Brain pericyte (primary cell): ENCODE results near the gene VIPR1.

Experiments
- DNase-seq: peaks from one replicate; pipeline ENCODE4 v3.0.0-alpha.2; 2012; ENCODE audit warnings: low read depth, low spot score

VIPR1 gene

DNA sequence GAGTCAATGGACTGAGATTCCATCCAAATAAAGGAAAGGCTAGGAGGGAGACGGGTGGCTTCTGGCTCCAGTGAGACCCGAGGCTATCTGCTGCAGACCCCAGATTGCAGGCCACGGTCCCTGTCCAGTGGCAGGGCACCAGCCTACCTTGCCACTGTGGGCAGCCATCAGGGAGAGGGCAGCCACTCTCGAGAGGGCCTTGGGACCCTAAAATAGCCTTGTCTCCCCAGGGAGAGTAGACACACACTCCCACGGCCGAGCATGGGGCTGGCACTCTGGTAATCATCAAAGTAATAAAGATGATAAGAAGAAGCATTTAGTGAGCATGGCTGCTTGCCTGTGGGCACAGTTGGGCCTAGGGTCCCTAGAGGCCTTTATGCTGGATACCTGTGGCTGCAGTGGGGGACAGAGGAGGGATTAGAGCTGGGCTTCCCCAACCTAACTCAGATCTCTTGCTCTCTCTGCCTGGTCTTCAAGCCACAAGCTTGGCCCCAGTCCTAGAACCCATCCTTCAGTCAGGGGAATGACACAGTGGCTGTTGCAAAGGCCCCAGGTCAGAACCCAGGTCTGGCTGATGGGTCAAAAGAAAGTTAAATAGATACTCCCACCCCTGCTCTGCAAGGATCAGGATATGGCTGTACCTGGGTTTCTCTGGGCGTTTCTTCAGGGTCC is 9.2 kb upstream of the VIPR1 start:
- DNase-seq = no peak

DNA sequence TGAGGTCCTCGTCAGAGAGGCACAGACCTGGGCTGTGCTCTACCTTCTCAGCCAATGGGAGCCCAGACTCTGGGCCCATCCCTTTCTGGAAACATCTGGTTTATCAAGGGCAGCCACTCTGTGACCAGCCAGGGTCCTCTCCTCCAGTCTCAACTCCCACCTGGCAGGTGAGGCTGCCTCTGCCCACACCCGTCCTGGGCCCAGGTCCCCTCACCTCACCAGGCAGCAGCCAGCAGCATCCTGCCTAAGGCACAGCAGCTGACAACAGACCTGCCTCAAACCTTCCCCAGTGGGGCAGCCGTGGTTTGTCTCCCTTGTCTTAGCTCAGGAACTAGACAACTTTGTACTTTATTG is 8.7 kb upstream of the VIPR1 start:
- no peak for DNase-seq

DNA sequence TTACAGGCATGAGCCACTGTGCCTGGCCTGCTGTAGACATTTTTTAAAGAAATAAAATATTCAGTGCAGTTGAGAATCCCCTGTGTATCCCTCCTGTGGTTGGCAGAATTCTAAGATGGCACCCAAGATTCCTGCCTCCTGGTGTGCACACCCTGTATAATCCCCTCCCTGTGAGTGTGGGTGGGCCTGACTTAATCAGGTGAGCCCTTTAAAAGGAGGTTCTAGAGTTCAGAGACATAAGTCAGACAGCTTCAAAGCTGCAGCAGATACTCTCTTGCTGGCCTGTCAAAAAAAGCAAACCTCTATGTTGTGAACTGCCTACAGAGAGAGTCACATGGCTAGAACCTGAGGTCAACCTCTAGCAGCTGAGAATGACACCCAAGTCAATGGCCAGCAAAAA is 7.0 kb upstream of the VIPR1 start:
- DNase-seq = no peak

DNA sequence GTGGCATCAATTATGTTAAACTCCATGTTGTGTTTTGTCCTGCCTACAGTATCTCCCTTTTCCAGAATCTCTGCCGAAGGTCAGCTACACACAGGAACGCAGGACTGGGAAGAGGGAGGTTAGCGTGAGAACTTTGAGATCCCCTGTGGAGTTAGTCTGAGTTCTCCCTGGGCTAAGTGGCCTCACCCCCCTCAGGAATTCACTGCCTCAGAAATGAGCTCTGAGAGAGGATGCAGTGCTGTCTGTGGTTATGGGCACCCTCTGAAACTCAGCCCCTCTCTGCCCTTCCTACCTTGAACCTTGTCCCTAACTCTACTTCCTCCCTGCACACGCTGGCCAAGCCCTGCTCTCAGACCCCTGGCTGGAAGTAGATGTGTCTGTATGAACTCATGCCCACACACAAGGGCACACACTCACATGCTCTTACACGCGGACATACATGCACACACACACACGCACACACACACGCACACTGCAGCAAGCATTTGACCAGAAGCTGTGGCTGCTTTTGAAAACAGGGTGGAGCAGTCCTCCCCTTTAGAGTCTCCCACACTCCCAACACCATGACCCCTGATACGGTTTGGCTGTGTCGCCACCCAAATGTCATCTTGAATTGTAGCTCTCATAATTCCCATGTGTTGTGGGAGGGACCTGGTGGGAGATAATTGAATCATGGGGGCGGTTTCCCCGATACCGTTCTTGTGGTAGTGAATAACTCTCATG is 5.3 kb upstream of the VIPR1 start:
- peak; percentile 58 for DNase-seq

DNA sequence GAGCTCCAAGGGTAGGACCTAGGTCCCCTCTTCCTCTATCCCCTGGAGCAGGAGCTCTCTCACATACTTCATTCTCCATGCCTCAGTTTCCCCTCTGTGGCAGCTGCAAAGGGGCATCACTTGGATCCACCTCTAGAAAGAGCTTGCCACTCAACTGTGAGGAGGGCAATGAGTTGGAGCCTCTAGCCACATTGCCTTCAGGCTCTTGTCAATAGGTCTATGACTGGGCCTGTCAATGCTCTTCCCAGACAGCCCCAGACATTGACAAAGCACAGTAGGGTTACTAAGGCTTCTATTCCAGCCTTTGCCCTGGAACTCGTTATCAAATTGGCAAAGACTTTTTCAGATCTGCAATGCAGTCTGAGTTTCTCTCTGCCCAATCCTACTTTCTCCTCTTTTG is 4.4 kb upstream of the VIPR1 start:
- no peak for DNase-seq

DNA sequence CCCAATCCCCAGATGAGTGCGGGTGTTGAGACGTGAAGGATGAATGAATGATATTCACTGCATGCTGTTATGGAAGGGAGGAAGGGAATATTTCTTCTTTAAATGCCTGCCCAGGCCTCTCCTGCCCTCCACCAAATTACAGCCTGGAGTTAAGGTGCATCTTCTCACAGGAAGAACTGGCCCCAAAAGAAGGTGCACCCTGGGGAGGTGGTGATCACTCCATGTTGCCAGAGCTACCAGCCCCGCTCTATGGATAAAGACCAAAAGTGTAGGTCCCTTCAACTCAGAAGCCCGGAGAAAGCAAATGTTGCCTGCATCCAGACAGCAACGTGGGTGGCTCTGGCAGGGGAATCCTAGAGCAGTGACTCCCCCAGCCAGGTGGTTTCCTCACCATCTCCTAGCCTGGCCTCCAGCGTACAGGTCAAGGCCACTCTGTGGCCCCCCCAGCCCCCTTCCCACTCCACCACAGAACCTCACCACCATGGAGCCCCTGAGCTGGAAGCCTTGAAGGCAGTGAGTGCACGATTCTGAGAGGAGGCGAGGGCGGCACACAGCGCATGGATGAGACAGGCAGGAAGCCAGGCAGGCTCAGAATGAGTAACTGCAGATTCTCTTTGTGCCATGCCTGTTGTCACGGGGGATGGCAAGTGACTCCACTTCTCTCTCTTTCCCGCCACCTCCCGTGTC is 3.5 kb upstream of the VIPR1 start:
- DNase-seq = no peak

DNA sequence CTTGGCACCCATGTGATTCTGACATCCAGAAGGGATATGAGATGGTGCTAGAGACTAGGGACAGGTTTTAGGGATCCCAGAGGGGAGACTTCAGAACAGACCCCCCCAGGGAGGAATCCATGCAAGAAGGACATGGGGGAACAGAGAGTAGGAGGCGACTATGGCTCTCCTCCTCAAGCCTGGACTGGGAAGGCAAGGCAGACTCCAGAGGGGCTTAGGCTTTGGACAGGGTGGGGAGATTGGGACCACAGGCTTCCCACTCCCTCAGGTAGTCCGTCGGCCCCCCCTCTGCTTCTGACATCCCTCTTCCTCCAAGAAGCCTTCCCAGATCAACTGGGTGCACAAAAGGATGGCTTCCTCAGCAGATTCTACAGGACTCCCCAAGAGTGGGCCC is 3.0 kb upstream of the VIPR1 start:
- no peak for DNase-seq

DNA sequence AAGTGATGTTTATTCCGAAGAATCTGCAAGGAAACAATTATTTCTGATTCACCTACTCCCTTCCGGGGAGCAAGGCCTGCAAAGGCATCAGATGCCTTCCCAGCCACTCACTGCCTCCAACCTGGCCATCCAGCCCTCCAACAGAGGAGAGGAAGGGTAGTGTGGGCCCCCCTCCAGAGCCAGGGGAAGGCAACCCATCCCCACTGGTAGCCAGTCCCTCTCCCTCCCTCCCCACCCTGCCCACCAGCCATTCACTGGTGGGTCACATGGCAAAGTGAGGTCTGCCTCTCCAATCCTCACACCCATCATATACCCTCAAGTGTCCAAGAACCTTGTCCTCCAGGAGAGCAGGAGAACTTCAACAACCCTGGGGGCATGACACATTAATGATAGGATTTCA is 2.4 kb upstream of the VIPR1 start:
- DNase-seq = no peak

DNA sequence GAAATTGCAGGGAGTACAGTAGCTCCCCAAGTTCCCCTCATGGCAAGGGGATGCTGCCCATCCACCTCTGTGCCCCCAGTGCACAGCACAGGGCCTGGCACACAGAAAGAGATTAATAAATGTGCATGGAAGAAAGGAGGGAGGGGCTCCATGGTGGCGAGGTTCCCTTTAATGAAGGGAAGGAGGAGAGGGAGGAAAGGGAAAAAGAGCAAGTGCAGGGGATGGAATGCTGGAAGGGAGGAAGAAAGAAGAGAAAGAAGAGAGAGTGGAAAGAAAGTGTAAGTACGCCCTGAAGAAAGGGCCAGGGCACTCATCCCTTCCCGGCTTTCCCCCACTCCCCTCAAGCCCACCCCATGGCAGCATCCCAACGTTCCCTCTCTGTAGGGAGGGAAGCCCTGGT is 1.5 kb upstream of the VIPR1 start:
- no peak for DNase-seq

DNA sequence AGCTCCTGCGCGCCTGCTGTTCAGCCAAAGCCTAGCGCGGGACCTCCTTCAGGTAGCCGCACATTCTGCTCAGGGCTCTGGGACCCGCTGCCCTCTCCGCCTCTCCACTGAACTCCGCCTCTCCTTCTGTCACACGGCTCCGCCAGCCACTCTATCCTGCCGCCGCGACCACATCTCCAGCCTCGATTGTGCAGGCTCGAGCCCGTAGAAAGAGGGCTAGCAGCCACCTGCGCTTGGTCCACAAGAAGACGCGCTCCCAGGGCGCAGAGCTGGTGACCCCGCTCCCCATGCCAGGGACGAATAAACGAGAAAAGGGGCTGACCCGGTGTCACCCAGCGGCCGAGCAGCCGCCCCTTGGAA is 1.1 kb upstream of the VIPR1 start:
- no peak for DNase-seq

DNA sequence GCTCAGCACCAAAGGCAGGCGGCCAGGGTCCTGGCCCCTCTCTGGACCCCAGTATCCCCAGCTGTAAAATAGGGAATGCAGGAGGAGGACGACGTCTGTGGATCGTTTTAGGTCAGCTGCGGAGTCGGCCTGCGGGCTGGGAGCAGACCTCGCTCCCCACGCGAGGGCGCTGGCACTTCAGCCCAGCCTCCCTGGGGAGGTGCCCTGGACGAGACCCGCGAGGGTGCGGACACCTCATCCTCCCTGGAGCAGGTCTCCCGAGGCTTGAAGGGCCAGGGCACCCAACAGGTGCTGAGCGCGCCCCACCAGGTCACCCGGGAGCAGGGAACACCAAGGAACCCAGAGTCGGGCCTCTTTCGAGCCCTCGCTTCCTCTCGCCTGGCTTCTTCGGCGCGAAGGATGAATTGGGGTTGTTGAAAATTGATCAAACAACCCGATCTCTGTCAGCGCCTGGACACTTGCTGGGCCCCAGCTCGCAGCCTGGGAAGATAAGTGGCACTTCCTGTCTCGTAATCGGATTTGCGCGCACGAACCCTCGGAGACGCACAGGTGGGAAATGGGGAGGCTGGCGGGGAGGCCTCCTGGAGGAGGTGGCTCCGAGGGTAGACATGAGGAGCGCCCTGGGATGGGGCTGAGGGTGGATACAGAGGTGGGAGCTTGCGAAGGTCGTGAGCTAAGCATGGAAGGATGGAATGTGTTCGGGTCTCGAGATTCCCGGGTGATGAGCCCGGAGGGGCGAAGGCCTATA is 588 bp upstream of the VIPR1 start:
- no peak for DNase-seq

DNA sequence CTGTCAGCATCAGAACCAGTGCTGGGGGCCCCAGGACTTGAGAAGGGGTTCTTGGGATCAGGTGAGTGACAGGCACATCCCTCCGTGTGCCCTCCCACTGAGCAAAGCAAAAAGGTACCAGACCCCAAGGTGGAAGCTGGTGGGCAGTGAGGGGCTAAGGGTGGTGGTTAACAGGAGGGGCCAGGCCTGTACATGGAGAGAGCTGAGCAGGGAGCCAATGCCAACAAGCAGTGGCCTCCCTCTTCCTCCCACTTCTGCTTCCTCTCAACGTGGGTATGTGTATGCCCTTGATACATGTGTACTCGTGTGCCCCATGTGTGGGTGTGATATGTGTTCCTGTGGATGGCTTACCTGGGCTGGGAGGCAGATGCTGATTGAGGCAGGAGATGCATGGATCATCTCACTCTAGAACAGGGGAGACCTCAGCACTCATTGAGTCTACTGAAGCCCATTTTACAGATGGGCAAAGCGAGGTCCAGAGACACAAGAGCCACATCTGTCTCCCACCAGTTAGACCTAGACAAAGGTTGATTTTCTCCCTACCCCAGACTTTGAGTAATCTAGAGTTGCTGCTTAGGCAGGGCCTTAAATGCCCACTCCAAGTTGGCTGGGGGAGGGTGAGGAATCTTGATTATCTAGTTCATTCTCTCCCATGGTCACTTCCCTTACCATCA is 945 bp downstream of the VIPR1 start:
- no peak for DNase-seq

DNA sequence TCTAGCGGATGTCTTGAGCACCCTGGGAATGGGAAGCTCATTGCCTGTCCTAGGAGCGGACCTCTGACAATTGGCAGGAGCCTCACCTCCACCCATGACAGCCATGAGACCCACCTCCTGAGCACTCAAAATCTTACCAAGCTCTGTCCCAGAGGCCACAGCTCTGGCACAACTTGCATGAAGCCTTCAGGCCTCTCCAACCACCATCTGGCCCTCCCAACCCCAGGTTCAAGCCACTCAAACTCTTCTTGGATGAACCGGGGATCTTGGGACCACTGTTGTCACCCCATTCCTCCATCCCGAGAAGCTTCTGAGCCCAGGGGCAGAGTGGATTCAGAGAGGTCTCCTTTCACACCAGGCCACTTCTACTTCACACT is 1.5 kb downstream of the VIPR1 start:
- DNase-seq = no peak

DNA sequence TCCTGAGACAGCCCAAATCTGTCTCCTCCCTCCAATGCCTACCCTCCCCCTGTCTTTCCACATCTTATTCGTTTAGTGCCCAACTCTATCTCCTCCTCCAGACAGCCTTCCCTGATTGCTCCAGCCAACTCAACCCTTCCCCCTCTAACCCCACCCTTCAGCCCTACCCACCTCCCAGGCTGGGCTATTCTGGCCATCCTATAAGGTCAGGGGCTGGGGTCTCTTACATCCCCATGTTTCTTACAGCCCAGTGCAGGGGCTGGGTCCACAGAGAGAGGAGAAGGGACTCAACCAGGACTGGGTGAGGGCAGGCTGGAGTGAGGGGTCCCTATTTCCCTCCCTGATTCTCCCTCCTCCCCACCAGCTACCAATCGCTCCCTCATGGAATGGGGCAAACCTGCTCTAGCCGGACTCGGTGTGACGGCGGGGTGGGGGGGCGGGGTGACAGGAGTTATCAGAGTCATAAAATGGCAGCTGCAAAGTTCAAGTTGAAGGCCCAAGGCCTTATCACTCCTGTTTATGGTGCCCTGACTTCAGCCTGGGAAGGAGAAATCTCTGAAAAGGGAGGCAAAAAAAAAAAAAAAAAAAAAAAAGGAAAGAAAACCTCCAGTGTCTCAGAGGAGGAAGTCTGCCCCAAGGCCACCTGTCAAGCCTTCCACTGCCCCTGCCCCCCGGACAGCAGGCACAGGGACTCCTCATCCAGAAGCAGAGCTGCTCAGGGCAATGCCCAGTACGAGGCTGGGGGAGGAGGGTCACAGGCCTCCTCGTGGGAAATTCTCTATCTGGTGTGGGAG is 2.1 kb downstream of the VIPR1 start:
- DNase-seq = no peak

DNA sequence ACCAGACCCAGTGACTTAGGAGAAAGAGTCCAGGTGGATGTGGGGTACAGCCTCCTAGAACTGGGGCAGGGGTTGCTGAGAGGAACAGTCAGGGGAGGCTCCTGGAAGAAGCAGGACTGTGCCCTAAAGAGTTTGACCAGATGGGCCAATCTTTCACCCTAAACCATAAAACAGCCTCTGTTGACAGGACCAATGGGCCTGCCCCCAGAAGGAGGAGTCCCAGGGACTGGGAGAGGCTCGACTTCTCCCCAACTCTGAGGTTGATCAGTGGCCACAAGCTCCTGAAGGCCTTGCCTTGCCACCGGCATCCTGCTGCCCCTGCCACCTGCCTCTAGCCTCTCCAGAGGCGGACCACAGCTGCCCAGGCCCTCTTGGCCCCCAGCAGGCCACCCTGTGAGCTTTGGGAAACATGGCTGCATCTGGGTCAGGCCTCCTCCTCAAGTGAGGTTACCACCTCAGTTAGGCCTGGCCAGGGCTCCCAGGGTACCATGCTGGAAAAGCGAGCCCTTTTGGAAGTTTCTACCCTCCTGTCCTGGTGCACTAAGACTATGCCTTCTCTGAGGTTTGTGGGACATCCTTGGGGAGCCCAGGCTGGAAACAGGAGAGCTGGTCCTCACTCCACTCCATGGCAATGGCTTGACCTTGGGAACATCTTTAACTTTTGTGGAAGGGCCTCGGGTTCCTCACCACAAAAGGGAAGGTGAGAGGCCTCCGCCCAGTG is 2.8 kb downstream of the VIPR1 start:
- no peak for DNase-seq

DNA sequence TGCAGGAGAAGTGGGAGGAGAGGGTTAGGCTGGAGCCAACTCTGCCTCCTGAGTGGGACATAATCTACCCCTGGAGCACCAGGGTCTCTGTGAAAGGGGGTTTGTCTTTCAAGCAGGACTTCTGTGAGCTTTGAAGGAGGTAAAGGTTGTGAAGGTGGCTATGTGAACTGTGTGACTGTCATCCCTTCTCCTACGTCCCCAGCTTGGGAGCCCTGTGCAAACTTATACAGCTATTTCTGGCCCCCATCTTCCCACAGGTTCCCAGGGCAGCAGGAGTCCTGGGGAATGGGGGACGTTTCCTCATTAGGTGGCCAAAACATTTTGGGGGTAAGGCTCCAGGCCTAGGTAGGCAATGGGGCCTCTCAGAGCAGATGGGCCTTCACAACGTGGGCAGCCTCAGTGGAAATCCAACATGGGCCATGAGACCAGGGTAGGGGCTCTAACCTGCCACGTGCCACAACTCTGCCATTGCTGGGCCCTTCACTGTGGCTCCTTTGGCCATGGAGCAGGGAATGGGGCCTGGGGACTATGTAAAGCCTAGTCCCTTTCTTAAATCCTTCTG is 3.5 kb downstream of the VIPR1 start:
- DNase-seq = no peak

DNA sequence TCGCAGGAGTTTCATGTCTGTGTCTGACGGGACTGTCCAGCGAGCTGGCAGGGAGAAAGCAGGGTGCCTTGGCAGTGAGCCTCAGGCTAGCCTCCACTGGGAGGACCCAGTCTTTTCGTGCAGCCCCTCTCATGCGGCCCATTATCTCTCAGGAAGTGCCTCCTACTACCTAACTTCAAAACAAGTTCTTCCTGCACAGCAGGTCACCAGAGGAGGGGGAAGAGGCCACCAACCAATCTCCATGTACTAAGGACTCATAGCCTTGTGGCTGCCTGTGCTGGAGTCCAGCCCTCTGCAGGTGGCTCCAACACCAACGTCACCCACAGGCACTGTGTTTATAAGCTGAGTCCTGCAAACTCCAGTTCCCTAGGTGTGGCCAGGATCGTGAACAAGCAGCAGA is 4.8 kb downstream of the VIPR1 start:
- no peak for DNase-seq

DNA sequence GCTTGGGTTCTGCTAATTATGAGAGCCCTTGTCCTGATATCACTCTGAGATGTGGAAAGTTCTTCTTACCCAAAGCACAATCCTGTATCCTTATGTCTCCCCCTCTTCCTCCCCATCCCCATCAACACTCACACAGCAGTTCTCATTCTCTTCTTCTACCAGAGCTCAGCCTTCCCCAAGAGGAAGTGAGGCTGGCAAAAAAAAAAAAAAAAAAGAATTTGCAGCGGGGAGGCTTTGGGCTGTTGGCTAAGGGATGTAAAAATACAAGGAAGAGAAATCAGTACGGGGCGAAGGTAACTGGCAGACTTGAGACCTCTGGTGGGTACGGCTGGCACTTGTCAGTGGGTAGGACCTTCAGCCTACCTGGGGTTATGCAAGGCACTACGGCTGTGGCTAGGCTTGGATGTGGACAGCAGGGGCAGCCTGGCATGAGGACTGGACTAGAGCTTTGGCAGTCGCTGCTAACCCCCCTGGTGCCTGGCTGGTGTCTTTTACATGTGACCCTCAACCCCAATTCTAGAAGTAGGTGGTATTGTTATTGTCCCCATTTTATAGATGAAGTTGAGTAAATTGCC is 5.4 kb downstream of the VIPR1 start:
- DNase-seq = no peak

DNA sequence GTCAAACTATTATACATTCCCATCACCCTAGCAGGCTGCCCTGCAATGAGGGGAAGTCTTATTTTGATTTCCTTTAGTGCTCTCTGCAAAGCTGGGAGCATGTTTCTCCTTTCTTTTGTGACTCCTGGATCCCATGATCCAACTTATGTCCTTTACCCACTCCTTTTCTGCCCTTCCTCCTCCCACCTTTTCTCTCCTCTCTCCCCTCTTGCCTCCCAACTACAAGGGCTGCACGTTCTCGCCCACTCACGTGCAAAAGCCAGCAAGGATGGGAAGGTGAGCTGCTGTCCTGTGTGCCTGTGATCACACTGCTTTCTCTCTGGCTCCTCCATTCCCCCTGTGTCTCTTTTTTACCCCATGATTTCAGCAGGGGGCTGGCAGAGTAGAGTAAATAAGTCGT is 6.1 kb downstream of the VIPR1 start:
- DNase-seq = no peak

DNA sequence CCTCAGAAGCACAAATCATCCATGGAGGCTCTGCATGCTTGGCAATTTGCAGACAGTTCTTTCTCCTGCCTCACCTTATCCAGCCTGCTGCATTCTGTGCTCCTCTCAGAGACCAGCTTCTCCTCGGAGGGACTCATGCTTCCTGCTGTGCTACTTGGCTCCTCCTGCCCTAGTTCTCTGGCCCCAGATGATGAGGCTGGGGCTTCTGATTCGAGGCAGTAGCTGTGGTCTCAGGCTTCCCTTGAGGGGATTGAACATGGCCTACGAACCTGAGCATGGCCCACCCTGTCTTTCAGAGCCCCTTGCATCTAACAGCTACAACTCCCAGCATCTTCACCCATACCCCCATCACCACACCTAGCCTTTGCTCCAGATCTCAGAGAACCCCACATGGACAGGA is 6.7 kb downstream of the VIPR1 start:
- DNase-seq = no peak
